Brain microvascular endothelial cell (primary cell): ENCODE results near the gene SPDEF.
A peak's percentile ranks its signal among the peaks of the same experiment; 100 is the strongest.

Experiments
- DNase-seq: peaks from one replicate; pipeline ENCODE4 v3.0.0-alpha.2; 2020
- H3K27ac ChIP-seq: fragments of 250-450 bp; sonication (Bioruptor Pico); 2 replicates; pipeline ENCODE4 v1.5.1; 2020; ENCODE audit warnings: mild to moderate bottlenecking, moderate library complexity
- H3K27me3 ChIP-seq: fragments of 250-450 bp; sonication (Bioruptor Pico); replicated peaks from 2 replicates; pipeline ENCODE4 v1.5.1; 2020; ENCODE audit warnings: mild to moderate bottlenecking
- H3K36me3 ChIP-seq: fragments of 250-450 bp; sonication (Bioruptor Pico); replicated peaks from 2 replicates; pipeline ENCODE4 v1.5.1; 2020; ENCODE audit warnings: mild to moderate bottlenecking
- H3K4me3 ChIP-seq: 2 replicates; pipeline ENCODE4 v1.5.1; 2011; ENCODE audit warnings: low read depth, mild to moderate bottlenecking, control low read depth, low read length, moderate library complexity
- CTCF ChIP-seq: IDR thresholded peaks from 2 replicates; pipeline ENCODE4 v1.5.1; 2011; ENCODE audit warnings: low read depth, mild to moderate bottlenecking, moderate library complexity, low read length, control low read depth, inconsistent platforms; ENCODE audit errors: missing control alignments
- in situ Hi-C: cut with HindIII; loops from 2 replicates; pipeline ENCODE4 v1.10.0; 2017; ENCODE audit warnings: low sequenced_read_pairs, low pct_ligation_motif_present

Gene SPDEF

GRCh38 chr6:34535199-34535598 is 20.9 kb downstream of the SPDEF start:
- H3K36me3 ChIP-seq, result no peaks in the 10 kb centered on the region
- DNase-seq, result no peak
- H3K27ac ChIP-seq, result no peak overlapping the region
- H3K4me3 ChIP-seq, result no peak overlapping the region
- H3K27me3 ChIP-seq, result no peaks in the 10 kb centered on the region
- in situ Hi-C loops, result no loop called here
- TF ChIP-seq CTCF, result no peak

- DNase-seq, result no peak
- Histone ChIP-seq H3K4me3 (no peak overlapping the region), H3K27ac (no peak overlapping the region), H3K27me3 (no peaks in the 10 kb centered on the region), H3K36me3 (no peaks in the 10 kb centered on the region)
- in situ Hi-C loops, result no loop called here
- TF ChIP-seq CTCF, result no peak
Observed at GRCh38 chr6:34534656-34535055, 21.5 kb downstream of the SPDEF start.

GRCh38 chr6:34534146-34534545 is 22.0 kb downstream of the SPDEF start:
- Histone ChIP-seq H3K27ac (no peak overlapping the region), H3K4me3 (no peak overlapping the region), H3K36me3 (no peaks in the 10 kb centered on the region), H3K27me3 (no peaks in the 10 kb centered on the region)
- in situ Hi-C loops, result no loop called here
- no peak for TF ChIP-seq CTCF
- no peak for DNase-seq

- H3K27ac ChIP-seq, result no peak overlapping the region
- no peaks in the 10 kb centered on the region for H3K36me3 ChIP-seq
- H3K4me3 ChIP-seq, result peak overlapping the region; percentile 47
- no peak for DNase-seq
- no peak for TF ChIP-seq CTCF
- H3K27me3 ChIP-seq, result no peaks in the 10 kb centered on the region
- in situ Hi-C loops, result no loop called here
Observed at GRCh38 chr6:34532230-34532629, 23.9 kb downstream of the SPDEF start.

GRCh38 chr6:34531580-34532201 is 24.4 kb downstream of the SPDEF start:
- DNase-seq, result peak; percentile 82
- Histone ChIP-seq H3K27ac (no peak overlapping the region), H3K27me3 (no peaks in the 10 kb centered on the region), H3K36me3 (no peaks in the 10 kb centered on the region), H3K4me3 (peak overlapping the region; percentile 47)
- in situ Hi-C loops, result no loop called here
- TF ChIP-seq CTCF, result no peak

- TF ChIP-seq CTCF, result no peak
- Histone ChIP-seq H3K27me3 (no peaks in the 10 kb centered on the region), H3K36me3 (no peaks in the 10 kb centered on the region), H3K27ac (no peak overlapping the region), H3K4me3 (no peak overlapping the region)
- in situ Hi-C loops, result no loop called here
- no peak for DNase-seq
Observed at GRCh38 chr6:34530753-34531365, 25.3 kb downstream of the SPDEF start.
